ENCODE data around the gene UBE2L6. TPM values are rescaled to one million over a fixed set of nuclear protein-coding genes. Genes with fewer than 3 reads are reported as not detected.

The UBE2L6 gene
- total and polyA plus RNA-seq, 4 donors, result 18.6 to 97.2 (median 65.1) TPM

GRCh38 chr11:57541169-57541568, 26.3 kb downstream of the UBE2L6 start (continued):
- TF ChIP-seq ATF3 (IDR thresholded peaks at IDR 0.05) (no peak), TAF1 (conservative IDR thresholded peaks at IDR 0.05) (no peak), YY1 (IDR thresholded peaks at IDR 0.05) (no peak), RAD21 (IDR thresholded peaks at IDR 0.05) (no peak), FOXA2 (IDR thresholded peaks at IDR 0.05) (no peak), ZBTB33 (IDR thresholded peaks at IDR 0.05) (no peak), EGR1 (IDR thresholded peaks at IDR 0.05; ENCODE audit: low read depth in 2 of 2) (no peak), RXRA (IDR thresholded peaks at IDR 0.05) (no peak), FOXA1 (IDR thresholded peaks at IDR 0.05) (no peak)

- Histone ChIP-seq H3K27ac (ENCODE audit: low read depth in 1 of 2, low read length in 2 of 2) (no peak overlapping the region), H3K36me3 (ENCODE audit: control insufficient read depth in 4 of 4, insufficient read depth in 3 of 4, low read depth in 1 of 4, low read length in 3 of 4) (no peaks in the 10 kb centered on the region), H3K4me3 (ENCODE audit: low read depth in 1 of 3, low read length in 3 of 3) (no peak overlapping the region), H3K27me3 (ENCODE audit: control insufficient read depth in 4 of 4, insufficient read depth in 4 of 4, low read length in 3 of 4) (no peaks in the 10 kb centered on the region), H3K9me3 (ENCODE audit: control insufficient read depth in 4 of 4, low read length in 3 of 4) (no peaks in the 10 kb centered on the region), H3K4me1 (ENCODE audit: control insufficient read depth in 4 of 4, insufficient read depth in 4 of 4, low read length in 3 of 4) (no peaks in the 10 kb centered on the region), H3K9ac (ENCODE audit: low read depth in 1 of 2, low read length in 2 of 2) (no peak overlapping the region)
- WGBS, result 84% methylated on average over 1 of the region's 1 CpG
- TF ChIP-seq JUND (IDR thresholded peaks at IDR 0.05), result no peak
- TF ChIP-seq EGR1 (IDR thresholded peaks at IDR 0.05; ENCODE audit: low read depth in 2 of 2), result no peak
- no peak for TF ChIP-seq FOXA1 (IDR thresholded peaks at IDR 0.05)
- no peak for TF ChIP-seq SP1 (IDR thresholded peaks at IDR 0.05)
- no peak for TF ChIP-seq RXRA (IDR thresholded peaks at IDR 0.05)
- no peak for TF ChIP-seq ATF3 (IDR thresholded peaks at IDR 0.05)
- no peak for TF ChIP-seq HNF4A (conservative IDR thresholded peaks at IDR 0.05)
- TF ChIP-seq HNF4G (IDR thresholded peaks at IDR 0.05), result no peak
- TF ChIP-seq FOXA2 (IDR thresholded peaks at IDR 0.05), result no peak
- no peak for TF ChIP-seq ZBTB33 (IDR thresholded peaks at IDR 0.05)
- no peak for TF ChIP-seq NR2F2 (IDR thresholded peaks at IDR 0.05)
- no peak for TF ChIP-seq RAD21 (IDR thresholded peaks at IDR 0.05)
- no peak for TF ChIP-seq REST (IDR thresholded peaks at IDR 0.05)
- DNase-seq (ENCODE audit: low spot score), result no peak
Observed at GRCh38 chr11:57539342-57539741, 28.1 kb downstream of the UBE2L6 start.

Measured in liver (tissue), 9 donors.